Uterus (tissue), 4 donors: ENCODE results near the gene HOXD10. TPM values are rescaled to one million over a fixed set of nuclear protein-coding genes. Genes with fewer than 3 reads are reported as not detected.

ENCODE experiments used
- DNase-seq, 2 donors: peaks; one replicate each; pipeline ENCODE4 v3.0.0-alpha.2; 2019 to 2020
- H3K27ac ChIP-seq, 2 donors: fragments of 200-600 bp; sonication (generic); 1 replicate in 1 of 2; 2 replicates in 1 of 2; pipeline ENCODE4 v1.5.1; 2016 to 2018
- H3K27me3 ChIP-seq, 2 donors: fragments of 200-600 bp; sonication (generic); one replicate each; pipeline ENCODE4 v1.5.1; 2018 to 2019; ENCODE audit warnings: control low read depth in 1 of 2
- H3K36me3 ChIP-seq, 2 donors: fragments of 200-600 bp; sonication (generic); one replicate each; pipeline ENCODE4 v1.5.1; 2019; ENCODE audit warnings: control low read depth in 1 of 2
- H3K4me1 ChIP-seq, 2 donors: fragments of 200-600 bp; sonication (generic); one replicate each; pipeline ENCODE4 v1.5.1; 2018 to 2019; ENCODE audit warnings: control low read depth in 1 of 2
- H3K4me3 ChIP-seq, 2 donors: fragments of 200-600 bp; sonication (generic); 1 replicate in 1 of 2; 2 replicates in 1 of 2; pipeline ENCODE4 v1.5.1; 2018 to 2019; ENCODE audit warnings: mild to moderate bottlenecking in 1 of 2
- H3K9me3 ChIP-seq, 2 donors: fragments of 200-600 bp; sonication (generic); one replicate each; pipeline ENCODE4 v1.5.1; 2019; ENCODE audit warnings: control low read depth in 1 of 2
- CTCF ChIP-seq, 4 experiments: fragments of 200-600 bp in 2 of 4; fragments of 450-650 bp in 2 of 4; sonication (generic) in 2 of 4; IDR thresholded peaks; one replicate each; pipeline ENCODE4 v1.5.1; 2016 to 2019; ENCODE audit warnings: antibody characterized with exemption in 4 of 4, mild to moderate bottlenecking in 2 of 4, moderate library complexity in 1 of 4
- POLR2A ChIP-seq, 2 donors: fragments of 450-650 bp; IDR thresholded peaks; one replicate each; pipeline ENCODE4 v1.6.1; 2016; ENCODE audit warnings: antibody characterized with exemption in 2 of 2, mild to moderate bottlenecking in 1 of 2, moderate library complexity in 1 of 2
- intact Hi-C: fragments of 100-400 bp; cut with DNase I; formaldehyde crosslinking; loops from one replicate; pipeline ENCODE4 v1.15.1; 2023; ENCODE audit warnings: low total_unique reads
- total RNA-seq, 4 donors: library from RNA; depleted of rRNA in 3 of 4; stranded (reverse); fragments of >200 nt in 3 of 4; gene quantifications; one replicate each; pipeline versions ENCODE4 v1.1.0 to v1.2.4, GENCODE V29; 2014 to 2023
- donor health status: DM: yes; HTN: yes; CAD: no.

HOXD10 gene
- total RNA-seq, 4 donors from 2014 or later = 6.8 to 81.0 (median 53.6) TPM

- Histone ChIP-seq H3K36me3 (no peaks in the 10 kb centered on the region), H3K9me3 (no peaks in the 10 kb centered on the region), H3K27me3 (peaks cover 31 to 96% of the 10 kb centered on the region in 2 donors), H3K4me1 (peaks cover 0 to 9% of the 10 kb centered on the region in 2 donors), H3K27ac (no peak overlapping the region), H3K4me3 (no peak overlapping the region)
- TF ChIP-seq POLR2A (IDR thresholded peaks at IDR 0.05) = no peak
- no peak for TF ChIP-seq CTCF (IDR thresholded peaks at IDR 0.05)
- intact Hi-C loops = no loop called here
- DNase-seq = no peak
Measured at GRCh38 chr2:176072292-176072669, 44.3 kb upstream of the HOXD10 start.

- Histone ChIP-seq H3K27ac (no peak overlapping the region), H3K36me3 (no peaks in the 10 kb centered on the region), H3K4me3 (no peak overlapping the region), H3K4me1 (peaks cover 0 to 5% of the 10 kb centered on the region in 2 donors), H3K27me3 (peaks cover 30 to 96% of the 10 kb centered on the region in 2 donors), H3K9me3 (no peaks in the 10 kb centered on the region)
- intact Hi-C loops = no loop called here
- TF ChIP-seq CTCF (IDR thresholded peaks at IDR 0.05) = no peak
- DNase-seq = no peak
Measured at GRCh38 chr2:176072951-176073904, 43.4 kb upstream of the HOXD10 start.

- intact Hi-C loops = no loop called here
- Histone ChIP-seq H3K4me1 (peaks cover 0 to 3% of the 10 kb centered on the region in 2 donors), H3K27ac (no peak overlapping the region), H3K9me3 (no peaks in the 10 kb centered on the region), H3K36me3 (no peaks in the 10 kb centered on the region), H3K4me3 (no peak overlapping the region), H3K27me3 (peaks cover 37 to 98% of the 10 kb centered on the region in 2 donors)
- no peak for DNase-seq
- TF ChIP-seq CTCF (IDR thresholded peaks at IDR 0.05) = no peak
- no peak for TF ChIP-seq POLR2A (IDR thresholded peaks at IDR 0.05)
Measured at GRCh38 chr2:176074919-176075425, 41.6 kb upstream of the HOXD10 start.

- Histone ChIP-seq H3K27me3 (peaks cover 39 to 93% of the 10 kb centered on the region in 2 donors), H3K36me3 (no peaks in the 10 kb centered on the region), H3K4me3 (no peak overlapping the region), H3K9me3 (no peaks in the 10 kb centered on the region), H3K4me1 (peaks cover 0 to 6% of the 10 kb centered on the region in 2 donors), H3K27ac (no peak overlapping the region)
- intact Hi-C loops = no loop called here
- TF ChIP-seq POLR2A (IDR thresholded peaks at IDR 0.05) (no peak), CTCF (IDR thresholded peaks at IDR 0.05) (no peak)
- DNase-seq = no peak
Measured at GRCh38 chr2:176075481-176075880, 41.1 kb upstream of the HOXD10 start.

GRCh38 chr2:176076063-176076462, 40.5 kb upstream of the HOXD10 start:
- no peak overlapping the region for H3K4me3 ChIP-seq
- H3K27ac ChIP-seq = no peak overlapping the region
- DNase-seq = no peak
- H3K4me1 ChIP-seq = peaks cover 0 to 8% of the 10 kb centered on the region in 2 donors
- intact Hi-C loops = no loop called here
- no peaks in the 10 kb centered on the region for H3K9me3 ChIP-seq
- H3K36me3 ChIP-seq = no peaks in the 10 kb centered on the region
- peaks cover 45 to 93% of the 10 kb centered on the region in 2 donors for H3K27me3 ChIP-seq
- TF ChIP-seq CTCF (IDR thresholded peaks at IDR 0.05) = no peak
